SHP77 treated with DMSO at 0.1 percent for 48 hours (cell line): ENCODE results near the gene FEM1B.
A peak's percentile ranks its signal among the peaks of the same experiment; 100 is the strongest.

Experiments used
- DNase-seq: peaks from one replicate; lab custom pipeline; 2025; lab: John Stamatoyannopoulos, UW

Gene FEM1B

GRCh38 chr15:68259883-68260282, 17.7 kb upstream of the FEM1B start:
- DNase-seq: peak; percentile 20

GRCh38 chr15:68261241-68261640, 16.3 kb upstream of the FEM1B start:
- no peak for DNase-seq

- DNase-seq: no peak
Observed at GRCh38 chr15:68261980-68262379, 15.6 kb upstream of the FEM1B start.

GRCh38 chr15:68262514-68263356, 14.8 kb upstream of the FEM1B start:
- no peak for DNase-seq

- DNase-seq: no peak
Observed at GRCh38 chr15:68264282-68264681, 13.3 kb upstream of the FEM1B start.

GRCh38 chr15:68265081-68265480, 12.5 kb upstream of the FEM1B start:
- no peak for DNase-seq

- DNase-seq: no peak
Observed at GRCh38 chr15:68265674-68266073, 11.9 kb upstream of the FEM1B start.

GRCh38 chr15:68268405-68268804, 9.1 kb upstream of the FEM1B start:
- DNase-seq: no peak

GRCh38 chr15:68271854-68272471, 5.6 kb upstream of the FEM1B start:
- DNase-seq: peak; percentile 47

- no peak for DNase-seq
Observed at GRCh38 chr15:68272721-68273271, 4.7 kb upstream of the FEM1B start.

GRCh38 chr15:68274201-68274848, 3.2 kb upstream of the FEM1B start:
- DNase-seq: no peak

- peak; percentile 31 for DNase-seq
Observed at GRCh38 chr15:68275165-68275746, 2.3 kb upstream of the FEM1B start.

GRCh38 chr15:68276668-68277067, 877 bp upstream of the FEM1B start:
- no peak for DNase-seq

GRCh38 chr15:68277131-68277602, 378 bp upstream of the FEM1B start:
- DNase-seq: peak; percentile 51

GRCh38 chr15:68278345-68278594, 725 bp downstream of the FEM1B start:
- DNase-seq: peak; percentile 37

GRCh38 chr15:68278595-68279405, 1.3 kb downstream of the FEM1B start:
- DNase-seq: peak; percentile 37

- no peak for DNase-seq
Observed at GRCh38 chr15:68279779-68280753, 2.5 kb downstream of the FEM1B start.

- no peak for DNase-seq
Observed at GRCh38 chr15:68281008-68281407, 3.5 kb downstream of the FEM1B start.

GRCh38 chr15:68283401-68283800, 5.9 kb downstream of the FEM1B start:
- DNase-seq: no peak

- DNase-seq: no peak
Observed at GRCh38 chr15:68284616-68285258, 7.2 kb downstream of the FEM1B start.
